ENCODE results near the gene UBE2V1. TPM values are rescaled to one million over a fixed set of nuclear protein-coding genes. Genes with fewer than 3 reads are reported as not detected.

Gene UBE2V1
- polyA plus RNA-seq, 1 of the 3 experiments (the other 2 are of a cell fraction) = 99.7 TPM

DNA sequence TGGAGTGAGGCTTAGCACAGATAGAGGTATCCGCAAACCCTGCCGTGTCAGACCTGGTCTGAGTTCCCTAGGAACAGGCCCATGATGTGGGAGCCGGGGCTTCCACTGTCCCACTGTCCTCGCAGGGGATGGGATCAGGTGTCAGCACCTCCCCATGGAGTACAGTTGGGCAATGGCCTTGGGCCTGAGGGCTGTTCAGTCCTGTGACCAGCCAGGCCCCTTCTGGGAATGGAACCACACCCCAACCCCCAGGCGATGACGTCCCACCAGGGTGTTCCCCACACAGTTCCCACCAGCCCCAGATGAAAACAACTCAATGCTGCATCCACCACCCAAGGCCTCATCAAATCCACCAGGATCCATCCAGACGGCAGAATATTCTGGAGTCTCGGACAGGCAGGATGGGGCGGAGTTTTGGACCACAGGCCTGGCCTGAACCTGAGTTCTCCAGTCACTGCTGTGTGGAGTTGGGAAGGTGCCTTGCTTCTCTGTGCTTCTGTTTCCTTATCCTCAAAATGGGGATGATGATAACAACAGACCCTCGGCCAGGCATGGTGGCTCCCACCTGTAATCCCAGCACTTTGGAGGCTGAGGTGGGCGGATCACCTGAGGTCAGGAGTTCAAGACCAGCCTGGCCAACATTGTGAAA is 62.2 kb downstream of the UBE2V1 start:
- Histone ChIP-seq H3K36me3 (replicated peaks in 1 of 2; ENCODE audit: control insufficient read depth in 1 of 2, insufficient read depth in 2 of 2, low read length in 1 of 2) (no peaks in the 10 kb centered on the region), H4K20me1 (ENCODE audit: insufficient read depth) (no peaks in the 10 kb centered on the region), H3K9me3 (no peaks in the 10 kb centered on the region), H2AFZ (ENCODE audit: low read depth) (no peak overlapping the region), H3K27me3 (ENCODE audit: insufficient read depth) (no peaks in the 10 kb centered on the region), H3K4me2 (no peak overlapping the region), H3K79me2 (ENCODE audit: insufficient read depth) (no peaks in the 10 kb centered on the region), H3K27ac (ENCODE audit: low read depth in 2 of 2, low read length in 1 of 2) (peak overlapping the region in 1 of 2 experiments; percentile 5; a peak in 1 of 4 replicates), H3K4me3 (ENCODE audit: low read depth in 2 of 2, low read length in 1 of 2) (no peak overlapping the region), H3K4me1 (ENCODE audit: control insufficient read depth in 1 of 2, insufficient read depth in 2 of 2, low read depth in 1 of 2, low read length in 1 of 2) (peaks cover 20 to 46% of the 10 kb centered on the region in 2 experiments), H3K9me2 (no peaks in the 10 kb centered on the region), H3K9ac (no peak overlapping the region), H3F3A (replicated peaks; ENCODE audit: insufficient read depth) (peaks cover 18% of the 10 kb centered on the region)
- 96% methylated on average over 5 of the region's 11 CpGs for WGBS (ENCODE audit: low lambda C conversion rate)
- no peak for TF ChIP-seq TEAD4 (IDR thresholded peaks at IDR 0.05; ENCODE audit: borderline replicate concordance, insufficient read depth)
- TF ChIP-seq, protein P1, sequence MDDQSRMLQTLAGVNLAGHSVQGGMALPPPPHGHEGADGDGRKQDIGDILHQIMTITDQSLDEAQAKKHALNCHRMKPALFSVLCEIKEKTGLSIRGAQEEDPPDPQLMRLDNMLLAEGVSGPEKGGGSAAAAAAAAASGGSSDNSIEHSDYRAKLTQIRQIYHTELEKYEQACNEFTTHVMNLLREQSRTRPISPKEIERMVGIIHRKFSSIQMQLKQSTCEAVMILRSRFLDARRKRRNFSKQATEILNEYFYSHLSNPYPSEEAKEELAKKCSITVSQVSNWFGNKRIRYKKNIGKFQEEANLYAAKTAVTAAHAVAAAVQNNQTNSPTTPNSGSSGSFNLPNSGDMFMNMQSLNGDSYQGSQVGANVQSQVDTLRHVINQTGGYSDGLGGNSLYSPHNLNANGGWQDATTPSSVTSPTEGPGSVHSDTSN (IDR thresholded peaks at IDR 0.05) = no peak
- TF ChIP-seq EP300 (IDR thresholded peaks at IDR 0.05; ENCODE audit: borderline replicate concordance in 1 of 2, low read depth in 1 of 2, low read length in 1 of 2) = no peak
- TF ChIP-seq GATA2 (CRISPR knock-in tag; IDR thresholded peaks at IDR 0.05) = no peak
- TF ChIP-seq, protein P2, sequence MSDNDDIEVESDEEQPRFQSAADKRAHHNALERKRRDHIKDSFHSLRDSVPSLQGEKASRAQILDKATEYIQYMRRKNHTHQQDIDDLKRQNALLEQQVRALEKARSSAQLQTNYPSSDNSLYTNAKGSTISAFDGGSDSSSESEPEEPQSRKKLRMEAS (IDR thresholded peaks at IDR 0.05; ENCODE audit: low read depth) = no peak
- TF ChIP-seq, protein P3, sequence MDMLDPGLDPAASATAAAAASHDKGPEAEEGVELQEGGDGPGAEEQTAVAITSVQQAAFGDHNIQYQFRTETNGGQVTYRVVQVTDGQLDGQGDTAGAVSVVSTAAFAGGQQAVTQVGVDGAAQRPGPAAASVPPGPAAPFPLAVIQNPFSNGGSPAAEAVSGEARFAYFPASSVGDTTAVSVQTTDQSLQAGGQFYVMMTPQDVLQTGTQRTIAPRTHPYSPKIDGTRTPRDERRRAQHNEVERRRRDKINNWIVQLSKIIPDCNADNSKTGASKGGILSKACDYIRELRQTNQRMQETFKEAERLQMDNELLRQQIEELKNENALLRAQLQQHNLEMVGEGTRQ (IDR thresholded peaks at IDR 0.05; ENCODE audit: borderline replicate concordance, low read depth, low read length) = no peak
- no peak for TF ChIP-seq MEF2A (IDR thresholded peaks at IDR 0.05; ENCODE audit: borderline replicate concordance, low read depth)
- TF ChIP-seq NRF1 (IDR thresholded peaks at IDR 0.05; ENCODE audit: low read depth, low read length) = no peak
- no peak for TF ChIP-seq ELF1 (IDR thresholded peaks at IDR 0.05)
- TF ChIP-seq, protein P4, sequence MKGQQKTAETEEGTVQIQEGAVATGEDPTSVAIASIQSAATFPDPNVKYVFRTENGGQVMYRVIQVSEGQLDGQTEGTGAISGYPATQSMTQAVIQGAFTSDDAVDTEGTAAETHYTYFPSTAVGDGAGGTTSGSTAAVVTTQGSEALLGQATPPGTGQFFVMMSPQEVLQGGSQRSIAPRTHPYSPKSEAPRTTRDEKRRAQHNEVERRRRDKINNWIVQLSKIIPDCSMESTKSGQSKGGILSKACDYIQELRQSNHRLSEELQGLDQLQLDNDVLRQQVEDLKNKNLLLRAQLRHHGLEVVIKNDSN (IDR thresholded peaks at IDR 0.05; ENCODE audit: borderline replicate concordance, low read depth) = no peak
- no peak for TF ChIP-seq FOXM1 (IDR thresholded peaks at IDR 0.05; ENCODE audit: low read depth)
- no peak for TF ChIP-seq IRF3 (IDR thresholded peaks at IDR 0.05; ENCODE audit: low read depth, low read length)
- TF ChIP-seq CHD2 (IDR thresholded peaks at IDR 0.05; ENCODE audit: low read length, partially characterized antibody) = no peak
- ChIA-PET POLR2A (no interaction called here), CTCF (interaction anchor here (1.0 to 2.4 kb wide), 2 partner anchors 20 to 72 kb away, joined by 5 to 15 read pairs; no protein-coding TSS in a partner anchor)
- no peak for DNase-seq

All from SK-N-SH (cell line).